GM18517 (cell line): ENCODE measurements around the gene NLGN1.

Source experiments
- ATAC-seq: cut with Tn5 transposase; IDR thresholded peaks from one replicate; pipeline ENCODE4 v1.9.1; 2021; ENCODE audit warnings: mild to moderate bottlenecking, moderate library complexity; ENCODE audit not compliant: unreplicated experiment

NLGN1 gene

GRCh38 chr3:174126990-174127758 is 729.6 kb downstream of the NLGN1 start:
- ATAC-seq = no peak

GRCh38 chr3:174132006-174132405 is 734.5 kb downstream of the NLGN1 start:
- ATAC-seq = no peak

GRCh38 chr3:174132421-174133042 is 735.0 kb downstream of the NLGN1 start:
- ATAC-seq = no peak

- ATAC-seq = no peak
Measured at GRCh38 chr3:174146008-174146407, 748.5 kb downstream of the NLGN1 start.

- ATAC-seq = no peak
Measured at GRCh38 chr3:174147798-174148197, 750.3 kb downstream of the NLGN1 start.

GRCh38 chr3:174153871-174154270 is 756.3 kb downstream of the NLGN1 start:
- no peak for ATAC-seq

GRCh38 chr3:174156200-174156599 is 758.7 kb downstream of the NLGN1 start:
- ATAC-seq = no peak

GRCh38 chr3:174158674-174159073 is 761.1 kb downstream of the NLGN1 start:
- no peak for ATAC-seq

- ATAC-seq = no peak
Measured at GRCh38 chr3:174159604-174160003, 762.1 kb downstream of the NLGN1 start.

GRCh38 chr3:174162550-174162949 is 765.0 kb downstream of the NLGN1 start:
- ATAC-seq = no peak

- ATAC-seq = no peak
Measured at GRCh38 chr3:174168026-174168425, 770.5 kb downstream of the NLGN1 start.

GRCh38 chr3:174168538-174169254 is 771.2 kb downstream of the NLGN1 start:
- ATAC-seq = no peak

- ATAC-seq = no peak
Measured at GRCh38 chr3:174169736-174170135, 772.2 kb downstream of the NLGN1 start.

- no peak for ATAC-seq
Measured at GRCh38 chr3:174170248-174170647, 772.7 kb downstream of the NLGN1 start.

- ATAC-seq = no peak
Measured at GRCh38 chr3:174186377-174186989, 788.9 kb downstream of the NLGN1 start.

GRCh38 chr3:174191380-174191779 is 793.8 kb downstream of the NLGN1 start:
- ATAC-seq = peak; percentile 61

GRCh38 chr3:174191895-174192294 is 794.4 kb downstream of the NLGN1 start:
- ATAC-seq = no peak

- no peak for ATAC-seq
Measured at GRCh38 chr3:174192471-174192870, 794.9 kb downstream of the NLGN1 start.

- ATAC-seq = no peak
Measured at GRCh38 chr3:174193604-174194003, 796.1 kb downstream of the NLGN1 start.

GRCh38 chr3:174197416-174197815 is 799.9 kb downstream of the NLGN1 start:
- ATAC-seq = no peak

GRCh38 chr3:174198199-174198598 is 800.7 kb downstream of the NLGN1 start:
- ATAC-seq = no peak
